GM19467 (cell line): ENCODE results near the gene BCCIP.

ENCODE experiments used
- ATAC-seq: cut with Tn5 transposase; IDR thresholded peaks from one replicate; pipeline ENCODE4 v1.9.1; 2021; ENCODE audit warnings: mild to moderate bottlenecking, moderate library complexity; ENCODE audit not compliant: unreplicated experiment

BCCIP gene

DNA sequence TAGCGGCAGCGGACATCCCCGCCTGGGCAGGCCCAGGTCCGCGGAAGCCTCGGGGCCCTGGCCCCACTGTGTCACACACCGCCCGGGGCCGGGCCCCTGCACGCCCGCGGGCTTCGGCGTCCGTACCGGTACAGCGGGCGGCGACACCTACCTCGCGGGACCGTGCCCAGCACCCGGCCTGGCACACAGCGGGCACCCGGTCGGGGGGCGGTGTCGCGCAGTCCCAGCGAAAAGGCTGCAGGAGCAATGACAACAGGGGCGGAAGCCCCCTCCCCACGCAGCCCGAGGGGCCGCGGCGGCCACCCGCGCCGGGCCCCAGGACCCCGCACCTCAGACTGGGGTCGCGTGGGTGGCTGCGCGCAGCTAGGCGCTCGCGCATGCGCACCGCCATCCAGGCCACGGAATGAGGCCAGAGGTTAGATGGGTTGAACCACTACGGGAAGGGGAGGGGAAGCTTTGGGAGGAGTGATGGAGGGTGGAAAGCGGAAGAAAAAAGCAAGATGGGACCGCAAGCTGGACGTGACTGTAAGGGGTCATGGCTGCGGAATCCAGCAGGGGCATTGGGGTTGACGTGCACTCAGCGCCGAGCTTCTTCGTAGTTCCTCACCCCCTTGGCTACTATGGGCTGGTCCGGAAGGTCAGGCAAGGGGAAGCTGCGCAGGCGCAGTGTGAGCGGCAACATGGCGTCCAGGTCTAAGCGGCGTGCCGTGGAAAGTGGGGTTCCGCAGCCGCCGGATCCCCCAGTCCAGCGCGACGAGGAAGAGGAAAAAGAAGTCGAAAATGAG lies at the start of gene BCCIP, which contains the start of gene UROS:
Gene BCCIP, plus strand, starts transcription at position 669 of the 785 bp plus-strand sequence. Its CDS starts 12 bp downstream, at position 681.
Gene UROS, minus strand, starts transcription at position 381 of the 785 bp plus-strand sequence. CDS start 6,759 bp downstream, outside the sequence.
- peak; percentile 69 for ATAC-seq

DNA sequence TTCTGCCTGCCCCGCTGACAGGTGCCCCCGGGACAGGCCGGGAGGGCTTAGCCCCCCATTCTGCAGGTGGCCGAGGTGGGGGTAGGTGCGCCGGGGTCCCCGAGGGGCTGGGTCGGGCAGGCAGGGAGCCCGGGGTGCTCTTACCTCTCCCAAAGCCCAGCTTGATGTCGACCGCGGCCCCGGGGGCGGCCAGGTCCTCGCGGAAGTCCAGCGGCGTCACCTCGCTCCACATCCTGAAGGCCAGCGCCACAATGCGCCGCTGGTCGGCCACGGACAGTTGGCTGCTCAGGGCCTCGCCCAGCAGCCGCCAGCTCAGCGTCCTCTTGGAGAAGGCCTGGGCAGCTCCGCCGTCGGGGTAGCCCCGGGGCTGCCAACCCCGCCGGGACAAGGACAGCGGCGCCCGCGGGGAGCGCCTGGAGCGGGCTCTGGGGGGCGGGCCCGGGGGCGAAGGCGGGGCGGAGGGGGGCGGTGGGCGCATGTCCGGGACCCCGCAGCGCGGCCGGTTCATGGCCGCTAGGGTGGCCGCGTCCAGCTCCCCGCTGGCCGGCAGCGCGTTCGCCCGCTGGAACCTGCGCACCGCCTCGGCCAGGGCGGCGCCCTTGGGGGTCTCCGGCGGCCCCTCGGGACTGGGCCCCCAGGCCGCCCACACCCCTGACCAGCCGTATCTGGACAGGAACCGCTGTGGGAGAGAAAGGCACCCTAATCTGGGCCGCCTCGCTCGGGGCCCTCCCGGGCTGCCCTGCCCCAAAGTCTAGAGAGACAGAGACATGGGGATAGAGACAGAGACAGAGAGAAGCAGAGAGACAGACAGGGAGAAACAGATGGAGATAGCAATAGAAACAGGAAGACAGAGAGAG lies 49.4 kb upstream of the BCCIP start:
- ATAC-seq, result no peak

DNA sequence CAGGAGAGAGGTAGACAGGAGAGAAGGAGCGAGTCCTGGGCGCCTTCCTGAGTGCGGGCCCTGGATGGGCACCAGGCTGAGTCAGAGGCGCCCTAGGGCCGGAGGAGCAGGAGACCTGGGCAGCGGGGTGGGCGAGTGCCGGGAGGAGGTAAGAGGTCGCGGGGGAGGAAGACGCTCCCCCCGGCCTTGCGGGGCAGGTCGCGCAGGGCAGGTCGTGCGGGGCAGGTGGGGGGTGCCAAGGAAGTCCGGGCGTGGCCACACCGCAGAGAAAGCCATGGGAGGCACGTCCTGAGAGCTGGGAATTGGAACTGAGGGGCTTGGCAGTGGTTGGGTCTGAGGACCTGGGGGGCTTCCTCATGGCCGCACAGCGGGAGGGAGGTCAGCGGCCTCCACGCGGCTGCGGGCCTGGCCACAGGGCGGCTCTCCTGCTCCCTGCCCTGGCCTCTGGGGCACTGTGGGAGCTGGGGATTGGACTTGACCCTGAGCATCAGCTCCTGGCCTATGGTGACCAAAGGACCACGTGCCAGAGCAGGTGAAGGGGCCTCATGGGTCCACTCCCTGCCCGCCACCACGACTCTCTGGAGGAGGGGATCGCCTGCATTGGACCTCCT lies 48.7 kb upstream of the BCCIP start:
- ATAC-seq, result no peak

DNA sequence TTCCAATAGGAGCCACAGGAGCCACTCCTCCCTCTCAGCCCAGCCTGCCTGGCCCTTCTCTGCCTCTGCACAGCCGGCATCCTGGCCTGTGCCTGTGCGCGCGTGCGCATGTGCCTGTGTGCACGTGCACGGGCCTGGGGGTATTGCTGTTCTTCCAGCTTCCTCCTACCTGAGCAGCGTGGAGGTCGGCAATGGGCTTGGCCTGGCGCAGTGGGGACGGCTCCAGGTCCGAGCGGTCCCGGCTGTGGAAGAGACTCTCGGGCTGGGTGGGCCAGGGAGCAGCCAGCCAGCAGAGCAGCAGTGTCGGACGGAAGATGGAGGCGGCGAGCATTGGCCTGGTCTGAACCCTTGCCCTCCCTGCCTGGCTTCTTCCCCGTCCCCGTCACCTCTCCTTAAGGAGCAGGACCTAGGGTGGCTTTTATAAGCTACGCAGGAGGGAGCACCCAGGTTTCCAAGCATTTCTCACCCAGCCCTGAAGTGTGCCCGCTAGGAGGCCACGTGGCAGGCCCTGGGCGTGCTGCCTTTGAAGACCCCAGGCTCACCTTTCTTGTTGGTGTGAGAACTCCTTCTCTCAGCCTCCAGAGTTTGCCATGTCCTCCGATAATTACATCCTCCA lies 47.7 kb upstream of the BCCIP start, which contains the start of gene MMP21:
Gene MMP21, minus strand, starts transcription at position 331 of the 616 bp plus-strand sequence. Its CDS starts 0 bp downstream, at position 331.
- no peak for ATAC-seq

- ATAC-seq, result no peak
Measured at GRCh38 chr10:125777806-125778205, 45.5 kb upstream of the BCCIP start.

DNA sequence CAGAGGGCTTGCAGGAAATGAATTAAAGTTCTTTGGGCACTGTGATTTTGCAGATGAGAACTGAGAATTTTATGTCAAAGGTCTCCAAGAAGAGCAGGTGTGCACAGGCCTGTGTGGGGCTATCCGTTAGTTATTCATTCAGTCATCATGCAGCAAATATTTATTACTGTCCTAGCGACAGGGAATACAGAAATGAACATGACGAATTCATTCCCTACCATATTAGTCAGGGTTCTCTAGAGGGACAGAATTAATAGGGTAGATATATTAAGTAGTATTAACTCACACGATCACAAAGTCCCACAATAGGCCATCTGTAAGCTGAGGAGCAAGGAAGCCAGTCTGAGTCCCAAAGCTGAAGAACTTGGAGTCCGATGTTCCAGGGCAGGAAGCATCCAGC lies 44.8 kb upstream of the BCCIP start:
- ATAC-seq, result no peak

GRCh38 chr10:125779403-125780327 lies 43.7 kb upstream of the BCCIP start:
- ATAC-seq, result no peak

DNA sequence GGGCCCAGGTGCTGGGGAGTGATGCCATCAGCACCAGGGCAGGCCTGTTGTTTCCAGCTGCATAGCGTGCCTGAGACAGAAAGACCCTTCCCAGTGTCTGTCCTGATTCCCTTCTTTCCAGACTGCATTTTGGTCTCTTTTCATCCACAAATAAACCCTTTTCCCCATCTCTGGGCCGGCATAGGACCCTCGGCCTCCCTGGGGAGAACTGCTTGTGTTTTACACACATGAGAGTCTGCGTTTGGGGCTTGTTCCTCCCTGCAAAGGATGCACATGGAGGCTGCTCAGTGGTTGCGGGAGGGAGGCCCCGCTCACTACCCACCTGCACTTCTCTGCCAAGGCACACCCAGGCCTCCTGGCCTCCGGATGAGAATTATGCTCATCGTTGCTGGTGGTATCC lies 42.0 kb upstream of the BCCIP start:
- no peak for ATAC-seq

DNA sequence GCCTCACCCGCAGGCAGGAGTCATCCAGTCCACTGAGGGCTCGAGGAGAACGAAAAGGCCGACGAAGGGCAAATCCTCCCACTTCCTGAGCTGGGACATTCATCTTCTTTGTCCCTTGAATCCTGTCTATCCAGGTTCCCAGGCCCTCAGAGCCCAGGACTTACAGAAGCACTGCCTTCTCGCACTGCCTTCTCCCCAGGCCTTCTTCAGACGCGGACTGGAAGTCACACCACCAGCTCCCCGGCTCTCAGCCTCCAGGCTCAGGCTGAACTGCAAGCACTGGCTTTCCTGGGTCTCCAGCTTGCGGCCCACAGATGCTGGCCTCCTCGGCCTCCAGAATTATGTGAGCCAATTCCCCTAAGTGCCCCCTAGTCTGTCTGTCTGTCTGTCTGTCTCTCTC lies 41.3 kb upstream of the BCCIP start:
- no peak for ATAC-seq

DNA sequence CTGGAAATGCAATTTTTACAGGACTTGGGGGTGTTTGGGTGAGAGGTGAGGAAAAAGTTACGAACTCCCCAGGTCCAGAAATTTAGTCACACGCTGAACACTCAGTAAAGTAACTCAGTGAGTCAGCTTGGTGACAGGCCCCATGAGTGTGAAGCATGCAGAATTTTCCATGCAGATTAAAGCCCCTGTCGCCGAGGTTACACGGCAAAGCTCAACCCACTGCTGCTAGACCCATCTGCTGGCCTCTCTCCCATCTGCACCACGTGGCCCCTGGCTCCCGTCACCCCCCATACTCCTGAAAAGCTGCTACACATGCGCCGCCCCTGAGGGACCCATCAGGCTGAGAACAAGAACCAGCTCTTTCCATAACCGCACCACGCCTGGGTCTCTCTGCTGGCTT lies 40.7 kb upstream of the BCCIP start:
- no peak for ATAC-seq

DNA sequence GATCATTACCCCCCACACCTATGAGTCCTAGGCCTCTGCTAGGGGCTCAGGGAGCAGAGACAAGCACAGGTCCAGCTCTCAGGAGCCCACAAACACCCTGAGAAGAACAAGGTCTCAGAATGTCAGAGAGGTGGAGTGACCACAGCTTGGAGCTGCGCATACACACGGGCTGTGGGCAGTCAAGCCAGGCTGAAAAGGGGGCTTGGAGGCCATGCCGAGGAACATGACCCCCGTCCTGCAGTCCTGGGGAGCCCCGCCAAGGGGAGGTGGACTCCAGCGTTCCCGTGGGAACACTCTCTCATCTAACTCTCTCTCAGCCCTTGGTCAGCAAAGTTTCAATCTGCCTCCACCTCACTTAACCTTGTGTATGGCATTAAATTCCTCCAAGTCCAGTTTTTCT lies 39.9 kb upstream of the BCCIP start:
- no peak for ATAC-seq

- ATAC-seq, result peak; percentile 82
Measured at GRCh38 chr10:125783957-125784356, 39.4 kb upstream of the BCCIP start.

GRCh38 chr10:125785791-125786190 lies 37.6 kb upstream of the BCCIP start:
- ATAC-seq, result no peak

GRCh38 chr10:125788156-125789034 lies 35.0 kb upstream of the BCCIP start:
- no peak for ATAC-seq

DNA sequence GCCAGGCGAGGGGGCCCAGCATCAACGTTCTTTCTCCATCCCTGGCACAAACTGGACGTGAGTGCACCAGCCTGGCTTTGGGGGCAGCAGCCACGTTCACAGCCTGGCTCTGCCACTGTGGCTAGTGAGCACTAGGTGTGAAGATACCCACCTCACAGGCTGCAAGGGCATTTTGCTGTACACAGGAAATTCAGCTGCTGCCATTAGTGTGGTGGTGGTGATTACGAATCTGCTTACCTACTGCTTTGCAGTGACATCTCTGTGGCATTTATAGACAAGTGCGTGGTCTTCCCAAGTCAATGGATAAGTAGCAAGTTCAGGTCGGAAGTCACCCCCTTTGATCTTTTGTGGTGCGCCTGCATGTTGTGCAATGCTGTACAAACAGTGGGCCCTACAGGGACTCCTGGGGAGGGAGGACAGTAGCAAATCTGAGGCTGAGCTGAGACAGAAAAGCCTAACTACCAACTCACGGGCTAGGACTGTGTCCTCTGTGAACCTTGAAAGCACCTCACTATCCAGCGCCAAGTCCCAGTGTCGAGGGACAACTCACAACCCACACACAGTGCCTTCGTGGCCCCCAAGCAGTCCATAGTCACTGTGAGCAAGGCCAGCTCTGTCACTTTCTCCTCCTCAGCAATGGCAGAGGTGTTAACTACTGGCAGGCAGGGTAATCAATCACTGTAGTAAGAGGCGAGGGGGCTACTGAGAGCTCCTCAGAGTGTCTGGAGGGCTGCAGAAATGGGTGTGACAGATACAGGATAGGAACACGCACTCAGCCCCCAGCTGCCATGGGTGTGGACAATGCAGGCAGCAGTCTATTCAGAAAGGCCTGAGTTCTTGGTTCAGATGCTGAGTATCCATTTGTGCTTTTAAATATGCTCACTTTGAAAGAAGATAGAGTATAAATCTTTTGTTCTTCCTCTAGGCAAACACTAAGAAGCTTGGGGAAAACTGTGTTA lies 30.7 kb upstream of the BCCIP start:
- ATAC-seq, result no peak

- ATAC-seq, result no peak
Measured at GRCh38 chr10:125795128-125795527, 28.2 kb upstream of the BCCIP start.

GRCh38 chr10:125795637-125796190 lies 27.6 kb upstream of the BCCIP start:
- ATAC-seq, result no peak
